Mesodermal cell (in vitro differentiated cells): ENCODE results near the gene C22orf39.

ENCODE experiments used
- H3K27ac ChIP-seq: 2 replicates; pipeline ENCODE4 v1.7.0; 2013; ENCODE audit warnings: mild to moderate bottlenecking, low read depth, low read length, moderate library complexity; ENCODE audit not compliant: severe bottlenecking
- H3K36me3 ChIP-seq: 2 replicates; pipeline ENCODE4 v1.7.1; 2013; ENCODE audit warnings: mild to moderate bottlenecking, low read length, moderate library complexity; ENCODE audit not compliant: control insufficient read depth, insufficient read depth
- H3K4me1 ChIP-seq: one replicate; pipeline ENCODE4 v1.7.1; 2013; ENCODE audit warnings: mild to moderate bottlenecking, low read length; ENCODE audit not compliant: insufficient read depth, control insufficient read depth, poor library complexity, severe bottlenecking
- H3K4me3 ChIP-seq: 2 replicates; pipeline ENCODE4 v1.7.0; 2013; ENCODE audit warnings: low read length, control low read depth, mild to moderate bottlenecking; ENCODE audit not compliant: insufficient read depth, poor library complexity, severe bottlenecking; ENCODE audit errors: extremely low read depth
- H3K9me3 ChIP-seq: 2 replicates; pipeline ENCODE4 v1.7.1; 2013; ENCODE audit warnings: mild to moderate bottlenecking, low read length, moderate library complexity; ENCODE audit not compliant: control insufficient read depth
- WGBS, 2 experiments: methylation state at CpG; one replicate each; pipeline ENCODE4 v1.1.5; 2013; ENCODE audit warnings: missing lambda C conversion rate in 2 of 2; ENCODE audit not compliant: insufficient coverage in 2 of 2; 5-methylcytosine and 5-hydroxymethylcytosine counted together

Gene C22orf39

DNA sequence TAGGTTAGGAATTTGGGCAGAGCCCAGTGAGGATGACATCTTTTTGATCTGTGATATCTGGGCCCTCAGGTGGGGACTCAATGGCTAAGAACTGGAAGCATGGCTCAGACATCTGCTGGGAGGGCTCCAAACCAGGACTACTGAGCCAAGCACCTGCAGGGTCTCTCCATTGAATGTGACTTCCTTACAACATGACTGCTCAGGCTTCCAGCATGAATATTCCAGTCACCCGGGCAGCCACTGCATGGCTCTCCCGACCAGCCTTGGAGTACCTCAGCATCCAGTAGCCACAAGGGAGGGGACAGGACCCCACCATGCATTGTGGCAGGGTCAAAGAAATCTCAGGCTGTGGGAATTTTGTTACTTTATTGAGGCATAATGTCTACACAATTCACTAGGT is 40.8 kb upstream of the C22orf39 start:
- Histone ChIP-seq H3K4me3 (no peak overlapping the region), H3K4me1 (no peaks in the 10 kb centered on the region), H3K36me3 (peaks cover 49% of the 10 kb centered on the region), H3K27ac (no peak overlapping the region), H3K9me3 (no peaks in the 10 kb centered on the region)
- 100% methylated on average over 1 of the region's 2 CpGs; no CpG with 5 or more reads in 1 of the 2 experiments for whole genome bisulfite sequencing, 2 experiments

DNA sequence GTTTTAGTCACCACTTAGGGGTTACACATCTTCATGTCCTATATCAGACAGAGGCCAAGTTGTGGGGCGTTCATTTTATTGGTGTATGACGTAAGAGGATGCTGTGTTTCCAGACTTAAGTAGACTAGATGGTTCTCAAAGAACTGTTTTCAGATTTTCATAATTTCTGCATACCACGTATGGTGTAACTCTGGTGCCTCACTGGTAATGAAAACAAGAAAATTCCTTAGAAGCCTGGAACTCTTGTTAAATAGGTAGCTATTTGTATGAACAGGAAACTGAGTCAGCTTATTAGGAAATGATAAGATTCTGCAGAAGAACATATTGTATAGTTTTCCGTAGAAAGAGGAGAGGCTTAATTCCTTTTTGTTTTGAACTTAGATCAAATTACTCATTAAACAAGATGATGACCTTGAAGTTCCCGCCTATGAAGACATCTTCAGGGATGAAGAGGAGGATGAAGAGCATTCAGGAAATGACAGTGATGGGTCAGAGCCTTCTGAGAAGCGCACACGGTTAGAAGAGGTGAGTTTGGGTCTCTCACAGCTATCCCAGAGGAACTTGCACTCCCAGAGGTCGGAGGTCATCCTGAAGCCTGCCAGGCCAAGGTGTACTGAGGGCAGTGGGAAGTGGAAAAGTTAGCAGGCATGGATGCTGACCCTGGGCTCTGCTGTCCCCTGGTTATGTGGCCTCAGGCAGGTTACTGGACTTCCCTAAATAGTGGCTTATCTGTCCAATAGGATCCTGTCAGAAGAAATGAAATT is 36.2 kb upstream of the C22orf39 start:
- H3K4me3 ChIP-seq: no peak overlapping the region
- peaks cover 10% of the 10 kb centered on the region for H3K4me1 ChIP-seq
- WGBS, 2 experiments: 95 to 97% methylated on average over 3 to 7 of the region's 8 CpGs
- H3K27ac ChIP-seq: no peak overlapping the region
- H3K36me3 ChIP-seq: peaks cover 59% of the 10 kb centered on the region
- H3K9me3 ChIP-seq: no peaks in the 10 kb centered on the region

DNA sequence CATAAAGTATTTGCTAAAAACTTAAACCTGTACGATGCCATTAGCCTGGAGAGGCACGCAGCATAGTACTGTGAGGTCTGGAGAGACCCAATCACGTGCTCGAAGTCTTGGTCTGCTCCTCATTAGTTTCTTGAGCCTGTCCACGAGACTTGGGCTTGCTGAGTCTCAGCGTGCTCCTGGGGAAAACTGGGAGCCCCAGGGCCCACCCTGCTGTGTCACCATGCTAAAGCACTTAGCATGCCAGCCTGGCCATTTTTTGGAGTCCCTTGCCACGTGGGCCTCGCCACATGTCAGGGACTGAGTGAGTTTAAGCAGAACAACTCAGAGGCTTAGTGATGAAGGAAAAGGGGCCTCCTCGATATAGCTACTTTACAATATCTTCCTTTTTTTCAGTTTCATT is 34.8 kb upstream of the C22orf39 start:
- peaks cover 48% of the 10 kb centered on the region for H3K36me3 ChIP-seq

DNA sequence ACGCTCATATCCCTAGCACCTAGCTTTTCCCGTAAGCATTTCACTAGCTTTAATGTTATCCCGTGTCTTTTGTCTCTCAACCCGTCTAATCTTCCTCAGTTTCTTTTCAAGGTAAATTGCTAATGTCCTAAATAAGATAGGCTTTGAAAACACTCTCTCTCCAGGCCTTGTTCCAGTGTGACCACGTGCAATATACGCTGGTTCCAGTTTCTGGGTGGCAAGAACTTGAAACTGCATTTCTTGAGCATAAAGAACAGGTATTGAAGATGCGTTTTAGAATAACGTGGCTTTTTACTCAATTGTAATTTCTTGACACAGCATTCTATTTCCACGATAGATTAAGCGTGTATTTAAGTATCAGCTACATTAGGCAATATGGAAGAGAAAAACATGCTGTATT is 33.3 kb upstream of the C22orf39 start:
- H3K4me3 ChIP-seq: peak overlapping the region; percentile 80

More for the DNA sequence above, 34.8 kb upstream of the C22orf39 start:
- Histone ChIP-seq H3K4me3 (no peak overlapping the region), H3K27ac (no peak overlapping the region), H3K9me3 (no peaks in the 10 kb centered on the region), H3K4me1 (peaks cover 13% of the 10 kb centered on the region)
- 93 to 95% methylated on average over 6 to 7 of the region's 9 CpGs for WGBS, 2 experiments

DNA sequence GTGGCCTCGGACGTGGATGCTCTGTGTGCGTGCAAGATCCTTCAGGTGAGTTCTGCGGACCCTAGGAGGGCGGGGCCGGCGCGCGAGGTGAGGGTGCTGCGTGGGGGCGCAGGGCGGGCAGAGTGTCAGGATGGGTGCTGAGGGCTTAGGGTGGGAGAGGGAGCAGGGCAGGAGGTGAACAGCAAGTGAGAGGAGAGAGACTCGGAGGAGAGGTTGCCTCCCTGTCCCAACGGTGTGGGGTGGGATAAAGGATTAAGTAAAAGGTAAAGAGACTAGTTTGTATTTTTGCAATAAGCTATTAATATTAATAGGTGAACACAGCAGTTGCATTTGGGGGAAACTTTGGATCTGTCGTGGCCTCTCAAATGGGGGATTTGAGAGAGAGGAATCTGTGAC is 32.7 kb upstream of the C22orf39 start:
- H3K27ac ChIP-seq: no peak overlapping the region
- peaks cover 14% of the 10 kb centered on the region for H3K4me1 ChIP-seq
- H3K9me3 ChIP-seq: no peaks in the 10 kb centered on the region
- WGBS, 2 experiments: 2 to 3% methylated on average over 6 to 13 of the region's 15 CpGs
- peaks cover 53% of the 10 kb centered on the region for H3K36me3 ChIP-seq
- peak overlapping the region; percentile 80 for H3K4me3 ChIP-seq

More for the DNA sequence above, 33.3 kb upstream of the C22orf39 start:
- peaks cover 14% of the 10 kb centered on the region for H3K4me1 ChIP-seq
- H3K27ac ChIP-seq: no peak overlapping the region
- no peaks in the 10 kb centered on the region for H3K9me3 ChIP-seq
- 70 to 76% methylated on average over 7 of the region's 10 CpGs for WGBS, 2 experiments
- H3K36me3 ChIP-seq: peaks cover 52% of the 10 kb centered on the region

DNA sequence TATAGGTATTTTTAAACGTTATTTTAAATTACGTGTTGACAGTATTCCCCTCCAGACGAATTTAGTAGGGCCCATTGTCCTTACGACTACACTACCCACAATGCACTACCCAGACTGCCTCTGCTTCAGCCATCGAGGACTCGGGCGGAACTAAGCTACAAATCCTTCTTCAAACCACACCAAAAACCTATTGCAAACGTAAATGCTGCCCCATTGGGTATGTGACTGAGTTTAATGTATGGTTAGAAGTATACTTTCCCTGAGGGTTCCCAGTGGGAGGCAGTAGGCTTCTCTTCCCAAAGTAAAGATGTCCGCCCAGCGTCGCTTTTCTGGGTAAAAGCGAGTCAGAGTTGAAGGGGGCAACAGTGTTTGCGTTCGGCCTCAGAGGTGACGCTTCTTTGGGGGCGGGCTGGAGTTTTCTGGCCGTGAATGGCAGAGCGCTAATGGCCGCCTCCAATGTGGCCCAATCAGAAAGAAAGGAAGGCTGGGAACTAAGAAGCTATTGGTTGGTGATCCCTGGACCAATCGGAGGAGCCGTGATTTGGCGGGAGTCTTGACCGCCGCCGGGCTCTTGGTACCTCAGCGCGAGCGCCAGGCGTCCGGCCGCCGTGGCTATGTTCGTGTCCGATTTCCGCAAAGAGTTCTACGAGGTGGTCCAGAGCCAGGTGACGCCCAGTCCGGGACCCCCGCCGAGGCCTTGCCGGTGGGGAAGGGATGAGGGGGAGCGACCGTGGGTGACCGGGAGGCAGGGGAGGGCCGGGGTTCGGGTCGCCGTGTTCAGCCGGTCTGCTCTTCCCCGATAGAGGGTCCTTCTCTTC is 32.1 kb upstream of the C22orf39 start, which contains the start of gene CDC45:
CDC45 (plus strand) TSS at position 566 of the 818 bp plus-strand sequence; CDS start at position 615, 49 bp downstream.
- Histone ChIP-seq H3K4me3 (peak within 1 kb of the TSS; percentile 80), H3K27ac (peak within 1 kb of the TSS; percentile 99), H3K9me3 (no peaks in the 10 kb centered on the region), H3K36me3 (peaks cover 53% of the 10 kb centered on the region), H3K4me1 (peaks cover 14% of the 10 kb centered on the region)
- WGBS, 2 experiments: 0 to 1% methylated on average over 28 to 41 of the region's 50 CpGs

DNA sequence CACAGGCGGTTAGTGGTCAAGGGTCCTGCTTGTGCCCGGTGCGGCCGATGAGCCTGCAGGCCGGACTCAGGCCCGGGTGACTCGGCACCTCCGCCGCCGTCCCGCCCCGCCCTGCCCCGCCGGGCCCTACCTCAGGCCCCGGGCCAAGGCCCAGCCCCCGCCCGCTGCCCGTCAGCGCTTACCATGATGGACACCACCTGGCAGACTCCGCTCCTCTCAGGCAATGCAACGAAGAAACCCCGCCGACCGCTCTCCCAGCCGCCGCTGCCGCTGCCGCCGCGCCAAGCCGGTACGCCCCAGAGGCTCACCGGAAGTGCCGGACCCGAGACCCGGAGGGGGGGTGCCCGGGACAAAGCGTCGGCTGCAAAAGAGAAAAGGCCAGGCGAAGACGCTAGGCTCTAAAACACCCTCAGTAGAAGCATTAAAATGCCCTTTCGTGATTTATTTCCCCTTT is 31.4 kb upstream of the C22orf39 start, which contains the start of gene UFD1:
UFD1 (minus strand) TSS at position 293 of the 454 bp plus-strand sequence; CDS start at position 185, 108 bp downstream.
- WGBS, 2 experiments: 0% methylated on average over 31 to 36 of the region's 42 CpGs
- Histone ChIP-seq H3K27ac (peak within 1 kb of the TSS; percentile 99), H3K4me1 (peaks cover 14% of the 10 kb centered on the region), H3K36me3 (peaks cover 53% of the 10 kb centered on the region), H3K4me3 (peak within 1 kb of the TSS; percentile 80), H3K9me3 (no peaks in the 10 kb centered on the region)

DNA sequence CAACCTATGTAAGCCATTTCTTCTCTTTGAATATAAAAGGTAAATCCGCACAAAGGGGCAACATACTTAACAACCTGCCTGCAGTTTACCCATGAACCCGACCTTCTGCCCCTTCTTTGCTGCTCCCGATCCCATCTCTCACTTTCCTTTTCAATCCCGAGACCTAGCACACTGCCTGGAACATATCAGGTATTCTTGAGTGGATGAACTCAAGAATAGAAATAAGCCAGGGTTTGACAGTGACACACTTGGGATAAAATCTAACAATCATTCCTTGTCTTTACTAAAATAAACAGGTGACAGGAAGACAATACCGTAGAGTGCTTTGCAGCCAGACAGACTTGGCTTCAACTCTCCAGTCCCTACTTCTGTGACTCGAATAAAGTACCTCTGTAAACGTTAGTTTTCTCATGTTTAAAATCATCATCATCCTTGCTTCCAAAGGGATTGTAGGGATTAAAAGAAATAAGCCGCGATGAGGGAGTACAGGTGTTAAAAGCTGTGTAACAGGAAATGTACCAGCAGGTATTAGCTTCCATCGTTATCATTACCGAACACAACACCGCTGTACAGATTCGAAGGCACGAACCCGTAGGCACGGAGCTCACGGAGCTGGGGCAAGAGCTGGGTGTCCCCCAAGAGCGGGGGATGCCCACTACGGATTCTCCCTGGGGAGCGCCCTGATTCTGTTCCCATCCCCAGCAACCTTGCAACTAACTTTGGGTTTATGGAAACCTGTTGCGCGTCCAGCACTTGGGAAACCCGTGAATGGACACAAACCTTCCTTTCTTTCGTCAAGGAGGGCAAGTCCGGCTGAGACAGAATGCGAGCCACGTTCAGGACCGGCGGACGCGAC is 30.8 kb upstream of the C22orf39 start:
- 1 to 3% methylated on average over 20 to 25 of the region's 31 CpGs for WGBS, 2 experiments
- H3K4me1 ChIP-seq: peaks cover 14% of the 10 kb centered on the region
- no peaks in the 10 kb centered on the region for H3K9me3 ChIP-seq
- peak overlapping the region; percentile 80 for H3K4me3 ChIP-seq
- peaks cover 55% of the 10 kb centered on the region for H3K36me3 ChIP-seq
- H3K27ac ChIP-seq: peak overlapping the region; percentile 99

DNA sequence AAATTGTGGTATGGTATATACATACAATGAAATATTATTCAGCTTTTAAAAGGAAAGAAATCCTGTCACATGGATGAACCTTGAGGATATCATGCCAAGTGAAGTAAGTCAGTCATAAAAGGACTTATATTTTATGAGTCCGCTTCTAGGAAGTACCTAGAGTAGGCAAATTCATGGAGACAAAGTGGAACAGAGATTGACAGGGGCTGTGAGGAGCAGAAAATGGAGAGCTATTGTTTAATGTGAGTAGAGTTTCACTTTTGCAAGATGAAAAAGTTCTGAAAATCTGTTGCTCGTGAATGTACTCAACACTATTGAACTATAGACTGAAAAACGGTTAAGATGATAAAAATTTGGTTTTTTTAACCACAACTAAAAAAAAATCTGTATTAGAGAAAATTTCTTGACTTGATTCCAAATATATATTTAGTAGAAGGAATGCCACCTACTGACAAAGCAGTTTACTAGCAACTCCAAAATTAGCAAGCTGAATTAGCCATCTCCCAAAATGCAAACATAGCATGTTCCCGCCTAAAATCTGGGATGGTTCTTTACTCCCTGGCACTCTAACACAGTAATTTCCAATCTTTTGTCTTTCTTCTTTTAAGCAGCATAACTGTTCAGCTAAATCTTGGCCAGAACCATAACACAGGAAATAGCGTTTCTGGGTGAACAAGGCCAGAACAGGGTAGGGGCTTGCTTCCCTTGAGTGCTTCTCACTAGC is 30.0 kb upstream of the C22orf39 start:
- Histone ChIP-seq H3K9me3 (no peaks in the 10 kb centered on the region), H3K4me3 (peak overlapping the region; percentile 80), H3K36me3 (peaks cover 56% of the 10 kb centered on the region), H3K4me1 (peaks cover 14% of the 10 kb centered on the region), H3K27ac (no peak overlapping the region)
- 74 to 78% methylated on average over 2 to 3 of the region's 5 CpGs for WGBS, 2 experiments
